GM12874 (cell line): Measurements from ENCODE around the gene HELZ.

Source experiments
- TF ChIP-seq, protein P1 (sequence below): IDR thresholded peaks from 2 replicates; pipeline ENCODE4 v1.5.1; 2011; ENCODE audit warnings: low read depth, mild to moderate bottlenecking, control low read depth, low read length, moderate library complexity; ENCODE audit not compliant: insufficient read depth

Gene HELZ

GRCh38 chr17:67107171-67107570 is 137.8 kb downstream of the HELZ start:
- TF ChIP-seq, protein P1, sequence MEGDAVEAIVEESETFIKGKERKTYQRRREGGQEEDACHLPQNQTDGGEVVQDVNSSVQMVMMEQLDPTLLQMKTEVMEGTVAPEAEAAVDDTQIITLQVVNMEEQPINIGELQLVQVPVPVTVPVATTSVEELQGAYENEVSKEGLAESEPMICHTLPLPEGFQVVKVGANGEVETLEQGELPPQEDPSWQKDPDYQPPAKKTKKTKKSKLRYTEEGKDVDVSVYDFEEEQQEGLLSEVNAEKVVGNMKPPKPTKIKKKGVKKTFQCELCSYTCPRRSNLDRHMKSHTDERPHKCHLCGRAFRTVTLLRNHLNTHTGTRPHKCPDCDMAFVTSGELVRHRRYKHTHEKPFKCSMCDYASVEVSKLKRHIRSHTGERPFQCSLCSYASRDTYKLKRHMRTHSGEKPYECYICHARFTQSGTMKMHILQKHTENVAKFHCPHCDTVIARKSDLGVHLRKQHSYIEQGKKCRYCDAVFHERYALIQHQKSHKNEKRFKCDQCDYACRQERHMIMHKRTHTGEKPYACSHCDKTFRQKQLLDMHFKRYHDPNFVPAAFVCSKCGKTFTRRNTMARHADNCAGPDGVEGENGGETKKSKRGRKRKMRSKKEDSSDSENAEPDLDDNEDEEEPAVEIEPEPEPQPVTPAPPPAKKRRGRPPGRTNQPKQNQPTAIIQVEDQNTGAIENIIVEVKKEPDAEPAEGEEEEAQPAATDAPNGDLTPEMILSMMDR = no peak

DNA sequence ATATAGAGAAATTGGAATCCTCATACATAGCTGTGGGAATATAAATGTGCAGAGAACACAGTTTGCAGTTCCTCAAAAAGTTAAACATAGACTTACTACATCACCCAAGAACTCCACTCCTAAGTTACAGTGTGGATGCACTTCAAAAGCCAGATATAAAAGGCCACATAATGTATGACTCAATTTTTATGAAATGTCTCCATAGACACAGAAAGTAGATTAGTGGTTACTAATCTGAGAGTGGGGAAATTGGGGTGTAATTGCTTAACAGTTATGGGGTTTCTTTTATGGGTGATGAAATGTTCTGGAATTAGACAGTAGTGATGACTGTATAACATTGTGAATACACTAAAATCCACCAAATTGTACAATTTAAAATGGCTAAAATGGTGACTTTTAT is 139.8 kb downstream of the HELZ start:
- TF ChIP-seq, protein P1 = no peak

DNA sequence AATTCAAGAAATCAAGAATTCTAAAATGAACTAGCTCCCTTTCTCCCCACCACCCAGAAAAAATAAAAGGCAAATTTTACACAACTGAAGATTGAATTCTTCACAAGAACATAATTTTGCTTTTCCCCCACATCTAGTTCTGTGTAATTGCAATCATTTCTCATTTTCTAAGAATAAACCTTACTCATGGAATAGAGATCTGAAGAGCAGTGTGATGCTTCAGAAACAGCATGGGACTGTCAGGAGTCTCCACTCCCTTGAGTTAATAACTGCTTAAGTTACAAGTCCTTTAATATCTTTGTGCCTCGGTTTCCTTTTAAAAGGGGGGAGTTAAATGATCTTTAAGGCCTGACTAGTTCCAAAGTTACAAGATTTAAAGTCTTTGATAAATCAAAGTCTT is 147.0 kb downstream of the HELZ start:
- TF ChIP-seq, protein P1 = no peak

DNA sequence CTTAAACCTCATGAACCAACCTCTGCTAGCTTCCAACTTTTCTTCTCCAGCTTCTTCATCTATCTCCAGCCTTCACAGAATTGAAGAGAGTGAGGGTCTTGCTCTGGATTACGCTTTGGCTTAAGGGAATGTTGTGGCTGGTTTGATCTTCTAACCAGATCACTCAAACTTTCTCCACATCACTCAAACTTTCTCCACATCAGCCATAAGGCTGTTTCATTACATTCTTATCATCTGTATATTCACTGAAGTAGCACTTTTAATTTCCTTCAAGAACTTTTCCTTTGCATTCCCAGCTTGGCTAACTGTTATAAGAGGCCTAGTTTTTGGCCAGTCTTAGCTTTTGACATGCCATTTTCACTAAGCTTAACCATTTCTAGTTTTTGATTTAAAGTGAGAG is 148.4 kb downstream of the HELZ start:
- TF ChIP-seq, protein P1 = no peak

DNA sequence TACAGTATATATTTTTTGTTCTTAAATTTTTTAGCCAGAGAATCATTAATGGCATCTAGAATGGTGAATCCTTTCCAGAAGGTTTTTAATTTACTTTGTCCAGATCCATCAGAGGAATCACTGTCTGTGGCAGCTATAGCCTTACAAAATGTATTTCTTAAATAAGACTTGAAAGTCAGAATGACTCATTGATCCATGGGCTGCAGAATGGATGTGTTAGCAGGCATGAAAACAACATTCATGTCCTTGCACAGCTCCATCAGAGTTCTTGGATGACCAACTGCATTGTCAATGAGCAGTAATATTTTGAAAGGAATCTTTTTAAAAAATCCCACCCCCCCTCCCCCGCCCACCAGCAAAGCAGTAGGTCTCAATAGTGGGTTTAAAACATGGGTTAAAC is 149.2 kb downstream of the HELZ start:
- TF ChIP-seq, protein P1 = no peak

- TF ChIP-seq, protein P1 = no peak
These were observed 151.6 kb downstream of the HELZ start for GRCh38 chr17:67093348-67093747.

DNA sequence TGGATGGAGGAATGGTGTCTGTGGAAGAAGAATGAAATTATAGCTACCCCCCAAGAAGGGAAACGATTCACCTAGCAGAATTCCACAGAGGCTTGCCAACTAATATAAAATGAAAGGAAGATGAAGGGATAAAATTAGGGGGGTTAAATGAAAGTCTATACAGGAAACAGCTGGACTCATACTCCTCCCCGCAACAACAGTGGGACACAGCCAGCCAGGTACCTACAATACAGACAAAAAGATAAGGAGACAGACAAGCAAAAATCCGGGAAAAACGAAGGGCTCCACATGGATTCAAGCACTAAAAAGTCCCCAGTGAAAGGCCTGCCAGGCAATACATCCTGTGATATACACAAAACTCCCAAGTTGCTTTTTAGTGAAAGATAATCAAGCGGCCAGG is 152.7 kb downstream of the HELZ start:
- TF ChIP-seq, protein P1 = no peak

GRCh38 chr17:67090341-67090740 is 154.7 kb downstream of the HELZ start:
- TF ChIP-seq, protein P1 = no peak
